B cell (primary cell): ENCODE measurements around the gene MED25. TPM values are rescaled to one million over a fixed set of nuclear protein-coding genes. Genes with fewer than 3 reads are reported as not detected.

Experiments used
- ATAC-seq: fragments of 200-7000 bp; cut with Tn5 transposase; one replicate; pipeline ENCODE4 v1.10.0; 2021; ENCODE audit warnings: low read depth, mild to moderate bottlenecking, moderate number of reproducible peaks, moderate library complexity
- CTCF ChIA-PET: fragments of 350-600 bp; sonication (Branson Sonifier 250); formaldehyde crosslinking; loops from one replicate; lab custom pipeline; 2021; ENCODE audit warnings: antibody characterized with exemption, inconsistent platforms; lab: Charles Lee
- POLR2A ChIA-PET: fragments of 350-600 bp; sonication (Branson Sonifier 250); formaldehyde crosslinking; loops from one replicate; lab custom pipeline; 2021; ENCODE audit warnings: antibody characterized with exemption; lab: Charles Lee
- DNase-seq: peaks from one replicate; pipeline ENCODE4 v3.0.0; 2013
- H2AFZ ChIP-seq: 2 replicates; pipeline ENCODE4 v1.6.1; 2012; ENCODE audit warnings: mild to moderate bottlenecking, low read depth, low read length; ENCODE audit not compliant: insufficient read depth, poor library complexity, severe bottlenecking
- H3K27ac ChIP-seq, 2 donors: 1 replicate in 1 of 2; 2 replicates in 1 of 2; pipeline ENCODE4 v1.5.1; 2012 to 2013; ENCODE audit warnings: low read length in 2 of 2, mild to moderate bottlenecking in 2 of 2, moderate library complexity in 1 of 2
- H3K27me3 ChIP-seq, 4 experiments: fragments of 200-600 bp in 1 of 4; sonication (generic) in 1 of 4; replicated peaks in 1 of 4; 1 replicate in 2 of 4; 2 replicates in 2 of 4; pipeline versions ENCODE4 v1.6.1 to v1.7.0; 2013 to 2016; ENCODE audit warnings: low read length in 3 of 4, mild to moderate bottlenecking in 2 of 4, mixed read lengths in 1 of 4, moderate library complexity in 1 of 4; ENCODE audit not compliant: insufficient read depth in 4 of 4, control insufficient read depth in 3 of 4; ENCODE audit errors: control extremely low read depth in 1 of 4
- H3K36me3 ChIP-seq, 2 experiments: replicated peaks in 1 of 2; 1 replicate in 1 of 2; 2 replicates in 1 of 2; pipeline versions ENCODE4 v1.6.1 to v1.7.1; 2013; ENCODE audit warnings: low read length in 1 of 2; ENCODE audit not compliant: insufficient read depth in 2 of 2, control insufficient read depth in 1 of 2; ENCODE audit errors: control extremely low read depth in 1 of 2, extremely low read depth in 1 of 2
- H3K4me1 ChIP-seq, 2 donors: fragments of 200-600 bp in 1 of 2; sonication (generic) in 1 of 2; 1 replicate in 1 of 2; 2 replicates in 1 of 2; pipeline versions ENCODE4 v1.5.1 to v1.6.1; 2013 to 2017; ENCODE audit warnings: low read length in 2 of 2; ENCODE audit not compliant: control insufficient read depth in 2 of 2, insufficient read depth in 2 of 2
- H3K4me2 ChIP-seq: replicated peaks from 2 replicates; pipeline ENCODE3; 2012; ENCODE audit warnings: mild to moderate bottlenecking, low read depth, low read length; ENCODE audit not compliant: poor library complexity, severe bottlenecking
- H3K4me3 ChIP-seq, 5 experiments: fragments of 200-600 bp in 1 of 5; sonication (generic) in 1 of 5; 1 replicate in 3 of 5; 2 replicates in 2 of 5; pipeline versions ENCODE4 v1.5.1 to v1.7.0; 2011 to 2016; ENCODE audit warnings: low read length in 4 of 5, mild to moderate bottlenecking in 4 of 5, low read depth in 2 of 5, control low read depth in 1 of 5, moderate library complexity in 1 of 5; ENCODE audit not compliant: insufficient read depth in 1 of 5; ENCODE audit errors: control extremely low read depth in 1 of 5, extremely low read depth in 1 of 5
- H3K79me2 ChIP-seq: fragments of 200-600 bp; sonication (generic); one replicate; pipeline ENCODE4 v1.6.0; 2016; ENCODE audit warnings: low read length; ENCODE audit not compliant: control insufficient read depth, insufficient read depth
- H3K9ac ChIP-seq: fragments of 200-600 bp; sonication (generic); 2 replicates; pipeline ENCODE4 v1.6.1; 2017; ENCODE audit warnings: mild to moderate bottlenecking, low read length, moderate library complexity
- H3K9me3 ChIP-seq, 3 donors: one replicate each; pipeline versions ENCODE4 v1.6.1 to v1.7.1; 2013; ENCODE audit warnings: low read length in 2 of 3; ENCODE audit not compliant: control insufficient read depth in 2 of 3, insufficient read depth in 1 of 3; ENCODE audit errors: control extremely low read depth in 1 of 3
- H4K20me1 ChIP-seq: 2 replicates; pipeline ENCODE4 v1.6.0; 2012; ENCODE audit warnings: mild to moderate bottlenecking, low read length; ENCODE audit not compliant: insufficient read depth, control insufficient read depth, poor library complexity, severe bottlenecking
- H3K27ac Mint-ChIP-seq: one replicate; pipeline ENCODE4 v1.8.0; 2021; ENCODE audit warnings: mixed read lengths
- H3K27me3 Mint-ChIP-seq: one replicate; pipeline ENCODE4 v1.8.0; 2021; ENCODE audit warnings: mixed read lengths
- H3K4me1 Mint-ChIP-seq: one replicate; pipeline ENCODE4 v1.8.0; 2021; ENCODE audit warnings: mixed read lengths
- H3K4me3 Mint-ChIP-seq: one replicate; pipeline ENCODE4 v1.8.0; 2021; ENCODE audit warnings: mixed read lengths
- H3K9me3 Mint-ChIP-seq: one replicate; pipeline ENCODE4 v1.8.0; 2022; ENCODE audit warnings: mixed read lengths; ENCODE audit not compliant: insufficient read depth
- EZH2 ChIP-seq: IDR thresholded peaks from 2 replicates; pipeline ENCODE4 v1.6.1; 2012; ENCODE audit warnings: borderline replicate concordance, low read depth, mild to moderate bottlenecking, moderate library complexity, low read length; ENCODE audit not compliant: insufficient read depth, poor library complexity, severe bottlenecking
- WGBS: methylation state at CpG from one replicate; pipeline ENCODE4 v1.1.5; 2013; ENCODE audit warnings: missing lambda C conversion rate; ENCODE audit not compliant: insufficient coverage; 5-methylcytosine and 5-hydroxymethylcytosine counted together
- intact Hi-C: fragments of 100-400 bp; cut with micrococcal nuclease; formaldehyde crosslinking; loops from one replicate; pipeline ENCODE4 v1.10.0; 2022
- polyA plus RNA-seq: library from polyadenylated mRNA; depleted of rRNA; stranded (reverse); fragments of >200 nt; gene quantifications from 2 replicates; pipeline ENCODE4 v1.2.3, GENCODE V29; 2012
- total RNA-seq, 2 donors: library from RNA; stranded (reverse); fragments of 120-200 nt in 1 of 2; gene quantifications; 1 replicate in 1 of 2; 2 replicates in 1 of 2; pipeline versions ENCODE4 v1.2.3 to v1.2.4, GENCODE V29; 2013 to 2022
- TF ChIP-seq, protein P1 (sequence below): fragments of 200-600 bp; IDR thresholded peaks from one replicate; pipeline ENCODE4 v1.8.0; 2022; ENCODE audit warnings: antibody characterized with exemption, mild to moderate bottlenecking

Gene MED25
- total and polyA plus RNA-seq, 2 donors (not counting 1 experiment from before 2014, with no cell fraction given), result 93.0 to 126 TPM

- Histone ChIP-seq H3K27me3 (no peaks in the 10 kb centered on the region), H3K4me2 (no peak overlapping the region), H3K9ac (no peak overlapping the region), H3K36me3 (peaks cover 0 to 74% of the 10 kb centered on the region in 2 experiments), H3K79me2 (peaks cover 24% of the 10 kb centered on the region), H3K4me1 (no peaks in the 10 kb centered on the region), H3K9me3 (no peaks in the 10 kb centered on the region), H2AFZ (no peak overlapping the region), H3K4me3 (no peak overlapping the region), H4K20me1 (peaks cover 89% of the 10 kb centered on the region), H3K27ac (no peak overlapping the region)
- intact Hi-C loops, result no loop called here
- Mint-ChIP-seq H3K27ac (no peak overlapping the region), H3K27me3 (no peaks in the 10 kb centered on the region), H3K4me3 (no peak overlapping the region), H3K4me1 (peaks cover 14% of the 10 kb centered on the region), H3K9me3 (no peaks in the 10 kb centered on the region)
- no peak for TF ChIP-seq EZH2
- TF ChIP-seq, protein P1, sequence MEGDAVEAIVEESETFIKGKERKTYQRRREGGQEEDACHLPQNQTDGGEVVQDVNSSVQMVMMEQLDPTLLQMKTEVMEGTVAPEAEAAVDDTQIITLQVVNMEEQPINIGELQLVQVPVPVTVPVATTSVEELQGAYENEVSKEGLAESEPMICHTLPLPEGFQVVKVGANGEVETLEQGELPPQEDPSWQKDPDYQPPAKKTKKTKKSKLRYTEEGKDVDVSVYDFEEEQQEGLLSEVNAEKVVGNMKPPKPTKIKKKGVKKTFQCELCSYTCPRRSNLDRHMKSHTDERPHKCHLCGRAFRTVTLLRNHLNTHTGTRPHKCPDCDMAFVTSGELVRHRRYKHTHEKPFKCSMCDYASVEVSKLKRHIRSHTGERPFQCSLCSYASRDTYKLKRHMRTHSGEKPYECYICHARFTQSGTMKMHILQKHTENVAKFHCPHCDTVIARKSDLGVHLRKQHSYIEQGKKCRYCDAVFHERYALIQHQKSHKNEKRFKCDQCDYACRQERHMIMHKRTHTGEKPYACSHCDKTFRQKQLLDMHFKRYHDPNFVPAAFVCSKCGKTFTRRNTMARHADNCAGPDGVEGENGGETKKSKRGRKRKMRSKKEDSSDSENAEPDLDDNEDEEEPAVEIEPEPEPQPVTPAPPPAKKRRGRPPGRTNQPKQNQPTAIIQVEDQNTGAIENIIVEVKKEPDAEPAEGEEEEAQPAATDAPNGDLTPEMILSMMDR, result no peak
- ChIA-PET POLR2A (interaction anchor here (0.7 to 1.3 kb wide), 3 partner anchors 9 to 16 kb away, joined by 3 to 7 read pairs (median 7); partner anchors contain the start of gene PTOV1), CTCF (no interaction called here)
- WGBS, result 93% methylated on average over 18 of the region's 22 CpGs
- ATAC-seq (no peak), DNase-seq (peak; percentile 39)
These were observed 41.7 kb downstream of the MED25 start for GRCh38 chr19:49859682-49860335.

DNA sequence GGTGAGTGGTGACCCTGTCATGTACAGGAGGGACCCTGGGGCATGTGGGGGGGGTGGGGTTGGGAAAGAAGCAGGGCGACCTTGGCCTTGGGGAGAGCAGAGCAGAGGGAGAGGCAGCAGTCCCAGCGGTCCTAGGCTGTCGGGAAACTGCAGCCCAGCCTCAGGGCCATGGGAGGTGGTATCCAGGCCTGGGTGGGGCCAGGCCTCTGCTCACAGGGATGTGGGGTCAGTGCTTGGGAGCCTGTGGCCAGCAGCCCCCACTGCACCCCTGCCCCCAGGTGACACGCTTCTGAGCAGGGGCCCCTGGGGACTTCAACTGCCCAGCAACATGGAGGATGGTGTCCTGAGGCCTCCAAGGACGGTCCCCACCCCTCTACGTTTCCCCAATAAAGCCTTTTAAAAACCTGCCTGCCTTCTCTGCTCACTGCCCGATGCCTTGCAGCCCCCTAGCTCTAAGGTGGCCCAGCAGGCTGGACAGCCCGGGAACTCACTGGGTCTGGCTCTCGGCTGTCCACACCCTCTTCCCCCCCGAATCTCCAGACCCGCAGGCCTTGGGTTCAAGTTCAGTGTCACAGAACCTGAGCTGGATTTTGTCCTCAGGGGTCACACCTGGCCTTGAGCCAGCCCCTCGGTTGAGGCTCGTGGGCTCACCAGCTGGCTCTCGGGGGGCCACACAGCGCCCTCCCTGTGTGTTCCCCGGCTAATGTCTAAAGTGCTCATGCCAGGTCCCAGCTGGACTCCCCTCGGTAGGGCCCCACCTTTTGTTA is 42.4 kb downstream of the MED25 start:
- Mint-ChIP-seq H3K4me3 (no peak overlapping the region), H3K27me3 (no peaks in the 10 kb centered on the region), H3K27ac (no peak overlapping the region), H3K4me1 (peaks cover 16% of the 10 kb centered on the region), H3K9me3 (no peaks in the 10 kb centered on the region)
- ATAC-seq, result no peak
- Histone ChIP-seq H2AFZ (no peak overlapping the region), H3K9ac (no peak overlapping the region), H3K27me3 (no peaks in the 10 kb centered on the region), H3K36me3 (peaks cover 0 to 74% of the 10 kb centered on the region in 2 experiments), H3K27ac (no peak overlapping the region), H3K79me2 (peaks cover 32% of the 10 kb centered on the region), H3K9me3 (no peaks in the 10 kb centered on the region), H3K4me1 (peaks cover 0 to 5% of the 10 kb centered on the region in 2 donors), H3K4me3 (no peak overlapping the region), H4K20me1 (peaks cover 88% of the 10 kb centered on the region), H3K4me2 (no peak overlapping the region)
- ChIA-PET POLR2A (interaction anchor here (0.5 to 1.5 kb wide), 3 partner anchors 9 to 134 kb away, joined by 3 to 7 read pairs (median 3); partner anchors contain the start of gene PTOV1), CTCF (no interaction called here)
- TF ChIP-seq EZH2, result no peak
- TF ChIP-seq, protein P1, result no peak
- intact Hi-C loops, result no loop called here
- 90% methylated on average over 17 of the region's 17 CpGs for WGBS
- DNase-seq, result peak; percentile 37
